ENCODE data around the gene B4GALNT3.

DNA sequence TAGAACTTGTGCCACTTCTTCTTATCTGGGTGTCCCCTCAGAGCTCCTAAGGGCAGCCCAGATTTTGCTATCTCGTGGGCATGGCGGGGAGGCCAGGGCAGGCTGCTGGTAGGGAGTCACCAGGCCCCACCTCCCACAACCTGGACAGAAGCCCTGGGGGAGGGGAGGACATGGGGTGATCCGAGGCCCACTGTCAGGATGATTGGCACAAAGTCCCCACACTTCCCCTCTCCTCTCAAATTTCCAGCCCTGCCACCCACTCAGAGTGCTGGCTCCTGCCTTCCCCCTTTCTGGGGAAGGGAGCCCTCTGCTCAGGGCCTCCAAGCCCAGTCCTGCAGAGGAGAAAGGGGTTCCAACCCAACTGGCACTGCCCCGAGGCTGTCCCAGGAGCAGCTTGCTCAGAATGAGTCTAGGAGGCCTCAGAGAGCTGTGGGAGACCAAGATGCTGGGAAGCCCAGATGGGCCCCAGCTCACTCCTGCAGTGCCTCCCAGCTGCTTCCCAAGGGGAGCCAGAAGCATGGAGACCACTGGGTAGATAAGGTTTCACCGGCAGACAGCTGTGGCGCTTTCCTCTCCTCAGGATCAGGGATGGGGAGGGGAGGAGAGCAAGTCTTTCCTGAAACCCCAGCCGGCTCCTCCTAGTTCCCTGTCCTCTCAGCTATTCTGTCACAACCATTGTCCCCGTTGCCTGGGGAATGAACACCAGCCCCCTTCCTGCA lies 82.8 kb downstream of the B4GALNT3 start:
- TF ChIP-seq REST (IDR thresholded peaks at IDR 0.05; ENCODE audit: insufficient read depth in 1 of 2, low read depth in 2 of 2, low read length in 1 of 2) (no peak), CTCF (IDR thresholded peaks at IDR 0.05) (no peak), POLR2AphosphoS5 (IDR thresholded peaks at IDR 0.05; ENCODE audit: low read depth, low read length) (no peak)
